AG04449 (cell line): Measurements from ENCODE around the gene JMJD1C.
A peak's percentile ranks its signal among the peaks of the same experiment; 100 is the strongest.

Source experiments
- CTCF ChIA-PET: fragments of 350-600 bp; formaldehyde crosslinking; extraction: SDS; loops from one replicate; lab custom pipeline; 2021; ENCODE audit warnings: antibody characterized with exemption; lab: Yijun Ruan, JAX
- POLR2A ChIA-PET: fragments of 400-600, 350-600 bp; formaldehyde crosslinking; extraction: SDS; loops from one replicate; lab custom pipeline; 2020; ENCODE audit warnings: antibody characterized with exemption, inconsistent platforms; lab: Yijun Ruan, JAX
- DNase-seq: peaks from one replicate; pipeline ENCODE4 v3.0.0-alpha.2; 2010; ENCODE audit warnings: low read depth, low spot score
- H3K4me3 ChIP-seq: 2 replicates; pipeline ENCODE4 v1.5.1; 2011; ENCODE audit warnings: low read depth, mild to moderate bottlenecking, control low read depth, low read length
- CTCF ChIP-seq: IDR thresholded peaks from one replicate; pipeline ENCODE4 v1.5.1; 2011; ENCODE audit warnings: mild to moderate bottlenecking, moderate library complexity, low read length, control low read depth, inconsistent platforms; ENCODE audit not compliant: insufficient read depth; ENCODE audit errors: missing control alignments

Gene JMJD1C

GRCh38 chr10:63142136-63142535, 323.6 kb downstream of the JMJD1C start:
- POLR2A ChIA-PET, result no interaction called here
- H3K4me3 ChIP-seq, result no peak overlapping the region
- no peak for TF ChIP-seq CTCF
- CTCF ChIA-PET, result interaction anchor here (0.9 to 1.7 kb wide), 3 partner anchors 15 to 753 kb away, joined by 3 to 12 read pairs (median 4); no protein-coding TSS in a partner anchor
- no peak for DNase-seq

DNA sequence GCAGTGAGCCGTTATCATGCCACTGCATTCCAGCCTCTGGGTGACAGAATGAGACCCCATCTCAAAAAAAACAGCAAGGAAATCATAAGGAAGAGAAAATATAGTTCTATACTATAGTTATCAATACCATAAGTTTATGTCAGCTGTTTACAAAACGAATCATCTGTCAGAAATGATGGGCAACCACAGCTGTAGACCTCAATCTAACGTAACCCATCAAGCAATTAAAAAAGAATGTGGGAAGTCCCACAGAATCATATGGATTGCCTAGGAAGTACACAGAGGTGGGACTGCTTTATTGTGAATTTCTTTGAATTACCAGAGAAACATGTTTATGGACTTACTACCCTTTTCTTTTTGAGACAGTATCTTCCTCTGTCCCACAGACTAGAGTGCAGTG, 325.7 kb downstream of the JMJD1C start:
- no peak overlapping the region for H3K4me3 ChIP-seq
- ChIA-PET POLR2A (interaction anchor here (0.6 kb wide), 1 partner anchor 10 kb away, joined by 3 read pairs; no protein-coding TSS in a partner anchor), CTCF (interaction anchor here (0.6 to 1.7 kb wide), 3 partner anchors 26 to 530 kb away, joined by 3 to 4 read pairs (median 3); no protein-coding TSS in a partner anchor)
- DNase-seq, result no peak
- TF ChIP-seq CTCF, result no peak

DNA sequence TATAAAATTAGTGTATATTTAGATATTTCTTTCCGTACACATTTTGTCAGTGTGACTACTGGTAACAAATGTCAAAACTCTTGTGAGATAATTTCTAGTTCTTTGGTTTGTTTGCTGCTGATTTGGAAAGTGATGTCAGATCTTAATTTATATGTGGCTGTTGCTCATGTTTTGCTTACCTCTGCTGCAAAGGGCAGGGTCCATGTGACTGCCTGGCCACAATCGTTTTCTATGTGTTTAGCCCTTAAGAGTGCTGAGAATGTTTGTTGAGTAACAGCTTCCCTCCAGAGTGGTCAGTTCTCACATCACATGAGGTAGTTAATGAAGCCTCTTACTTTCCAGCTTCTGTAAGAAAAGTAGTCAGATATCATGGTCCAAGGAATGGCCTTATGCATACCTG, 328.5 kb downstream of the JMJD1C start:
- no peak for TF ChIP-seq CTCF
- H3K4me3 ChIP-seq, result no peak overlapping the region
- no peak for DNase-seq
- POLR2A ChIA-PET, result interaction anchor here (0.6 to 1.6 kb wide), 2 partner anchors 19 to 30 kb away, joined by 3 to 4 read pairs; no protein-coding TSS in a partner anchor
- CTCF ChIA-PET, result interaction anchor here (0.9 to 2.2 kb wide), 7 partner anchors 9 to 682 kb away, joined by 3 to 14 read pairs (median 3); no protein-coding TSS in a partner anchor

GRCh38 chr10:63133821-63134557, 331.8 kb downstream of the JMJD1C start:
- ChIA-PET CTCF (interaction anchor here (0.7 to 2.4 kb wide), 12 partner anchors 12 to 697 kb away, joined by 3 to 12 read pairs (median 3); no protein-coding TSS in a partner anchor), POLR2A (interaction anchor here (1.2 to 2.4 kb wide), 2 partner anchors 12 to 22 kb away, joined by 4 to 9 read pairs; no protein-coding TSS in a partner anchor)
- H3K4me3 ChIP-seq, result peak overlapping the region; percentile 82
- no peak for DNase-seq
- no peak for TF ChIP-seq CTCF

GRCh38 chr10:63133056-63133820, 332.5 kb downstream of the JMJD1C start, which contains the start of gene NRBF2:
Gene NRBF2 (plus strand): TSS chr10:63133328. CDS start chr10:63133471, 143 bp downstream.
- CTCF ChIA-PET, result interaction anchor here (0.7 to 2.4 kb wide), 8 partner anchors 13 to 540 kb away, joined by 3 to 12 read pairs (median 4); no protein-coding TSS in a partner anchor
- TF ChIP-seq CTCF, result peak; percentile 40
- peak within 1 kb of the TSS; percentile 82 for H3K4me3 ChIP-seq
- POLR2A ChIA-PET, result interaction anchor here (0.7 to 2.4 kb wide), 6 partner anchors 13 to 549 kb away, joined by 3 to 9 read pairs (median 4); no protein-coding TSS in a partner anchor
- peak; percentile 84 for DNase-seq
